SU-DHL-6 (cell line): Measurements from ENCODE around the gene TMEM94.

Experiments used
- CTCF ChIP-seq: fragments of 200-600 bp; sonication (generic); IDR thresholded peaks from one replicate; pipeline ENCODE4 v1.5.1; 2017; ENCODE audit warnings: antibody characterized with exemption, mild to moderate bottlenecking, low read length, moderate library complexity; ENCODE audit not compliant: insufficient read depth, poor library complexity, severe bottlenecking
- EZH2phosphoT487 ChIP-seq: fragments of 200-600 bp; sonication (generic), shearing (Covaris generic); conservative IDR thresholded peaks from 2 replicates; pipeline ENCODE4 v1.6.1; 2018; ENCODE audit warnings: mild to moderate bottlenecking, antibody characterized with exemption, low read length, moderate library complexity, mixed read lengths

- TF ChIP-seq CTCF (no peak), EZH2phosphoT487 (no peak)
Measured at GRCh38 chr17:75539967-75540729, 83.7 kb downstream of the TMEM94 start.
